Activated CD4-positive, alpha-beta T cell treated with anti-CD3 and anti-CD28 coated beads, Interleukin-2, amount 50 U/mL, for 16 hours (primary cell): ENCODE data around the gene GABRB1.

ENCODE experiments used
- DNase-seq: peaks from one replicate; pipeline ENCODE4 v3.0.0-alpha.2; 2020

GABRB1 gene

GRCh38 chr4:47050761-47051725 is 19.7 kb downstream of the GABRB1 start:
- DNase-seq = no peak

DNA sequence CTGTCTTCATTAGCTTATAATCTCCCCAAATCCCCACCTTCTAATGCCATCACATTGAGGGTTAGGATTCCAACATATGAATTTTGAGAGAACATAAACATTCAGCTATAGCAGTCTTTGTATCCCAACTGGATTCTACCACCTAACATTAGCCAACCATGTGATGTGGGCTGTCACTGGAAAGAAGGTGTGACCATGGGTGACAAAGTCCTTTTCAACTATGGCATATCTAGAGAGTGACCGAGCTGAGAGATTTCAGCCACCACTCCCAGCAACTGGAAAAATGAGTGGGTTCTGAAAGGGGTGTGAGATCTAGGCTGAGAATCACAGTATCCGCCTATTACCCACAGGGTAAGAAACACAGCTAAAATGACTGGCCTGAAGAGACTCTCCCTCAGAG is 22.1 kb downstream of the GABRB1 start:
- DNase-seq = no peak

GRCh38 chr4:47054130-47054529 is 22.8 kb downstream of the GABRB1 start:
- no peak for DNase-seq

- no peak for DNase-seq
Observed at GRCh38 chr4:47057991-47058390, 26.6 kb downstream of the GABRB1 start.

GRCh38 chr4:47060561-47060960 is 29.2 kb downstream of the GABRB1 start:
- no peak for DNase-seq

DNA sequence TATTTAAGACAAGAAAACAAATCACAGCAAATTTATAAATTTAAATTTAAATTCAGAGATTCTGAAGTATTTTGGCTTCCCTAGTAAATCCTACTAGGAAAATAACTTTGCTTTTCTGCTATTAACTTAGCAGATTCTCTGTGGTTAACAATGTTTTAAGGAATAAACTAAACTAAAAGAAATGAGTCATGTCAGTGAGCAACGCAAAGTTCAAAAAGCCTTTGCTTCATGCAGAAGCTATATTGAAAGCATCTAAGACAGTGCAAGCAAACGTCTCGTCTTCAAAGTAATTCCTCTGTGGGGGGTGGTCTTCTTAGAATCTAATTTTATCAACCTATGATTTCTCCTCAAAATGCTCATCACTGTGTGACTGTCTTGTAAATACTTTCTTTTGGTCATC is 30.1 kb downstream of the GABRB1 start:
- no peak for DNase-seq

- no peak for DNase-seq
Observed at GRCh38 chr4:47065051-47065481, 33.7 kb downstream of the GABRB1 start.

DNA sequence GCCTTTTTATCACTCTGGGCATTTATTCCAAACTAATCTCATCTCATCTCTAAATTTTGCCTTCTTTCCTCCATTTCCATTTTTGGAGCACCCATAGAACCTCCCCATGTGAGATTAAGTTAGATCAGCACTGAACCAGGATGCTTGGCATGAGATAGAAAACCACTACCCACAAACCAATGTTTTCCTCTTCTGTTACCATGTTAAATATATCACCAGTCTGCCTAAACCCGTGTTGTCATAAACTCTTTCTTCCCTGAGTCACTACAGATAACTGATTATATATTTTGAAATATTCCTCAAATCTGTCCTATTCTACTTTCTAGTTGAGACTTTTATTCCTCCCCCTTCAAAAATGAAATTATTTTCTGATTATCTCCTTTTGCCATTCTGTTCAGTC is 37.6 kb downstream of the GABRB1 start:
- no peak for DNase-seq

DNA sequence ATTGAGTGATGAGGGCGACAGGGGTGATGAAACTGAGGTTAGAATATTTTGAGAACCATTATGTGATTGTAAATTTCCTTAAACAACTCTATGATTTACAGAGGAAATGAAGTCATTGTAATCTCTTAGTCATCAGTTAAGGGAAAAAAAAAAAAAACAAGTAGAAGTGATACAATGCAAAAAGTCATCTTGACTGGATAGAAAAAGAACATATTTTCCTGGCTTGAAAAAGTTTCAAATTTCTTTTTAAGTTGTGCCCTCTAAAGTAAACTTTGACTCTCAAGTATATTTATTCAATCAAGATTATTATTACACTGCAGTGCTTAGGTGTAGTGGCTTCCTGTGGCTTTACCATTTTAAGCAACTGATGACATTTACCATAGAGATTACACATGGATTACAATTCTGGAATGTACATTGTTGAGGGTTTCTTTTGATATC is 40.6 kb downstream of the GABRB1 start:
- no peak for DNase-seq

- DNase-seq = no peak
Observed at GRCh38 chr4:47073647-47074046, 42.3 kb downstream of the GABRB1 start.

DNA sequence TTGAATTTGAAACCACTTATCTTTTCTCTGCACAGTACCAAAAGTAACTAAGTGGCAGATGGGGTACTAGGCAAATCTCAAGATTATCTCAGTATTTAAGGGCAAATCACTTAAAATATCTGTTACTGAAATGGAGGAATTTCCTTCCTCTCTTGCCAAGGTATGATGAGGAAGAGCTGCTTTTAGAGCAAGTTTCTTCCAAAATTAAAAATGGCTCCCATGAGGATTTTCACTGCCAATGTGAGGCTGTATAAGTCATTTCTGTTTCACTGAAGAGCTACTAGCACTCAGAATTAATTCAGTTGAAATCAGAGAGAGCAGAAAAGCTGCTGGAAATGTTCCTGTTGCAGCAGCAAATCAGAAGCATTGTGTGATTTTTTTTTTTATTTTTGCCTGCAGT is 43.4 kb downstream of the GABRB1 start:
- no peak for DNase-seq

DNA sequence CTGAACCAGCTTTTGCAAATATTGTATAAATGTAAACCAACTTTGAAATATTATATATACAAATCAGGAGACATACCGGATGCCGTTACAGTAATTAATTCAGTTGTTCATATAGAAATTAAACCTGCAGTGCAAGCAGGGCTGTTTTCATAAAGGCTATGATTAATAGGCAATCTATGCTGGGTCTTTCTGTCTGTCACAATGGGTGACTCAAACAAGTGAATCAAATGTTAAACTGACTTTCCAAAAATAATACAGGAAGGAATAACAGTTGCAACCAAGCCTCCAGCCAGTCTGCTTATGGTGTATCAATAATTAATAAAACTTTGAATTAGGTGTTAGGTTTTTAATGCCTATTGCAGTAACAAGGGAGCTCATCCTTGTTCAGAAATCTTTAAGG is 43.9 kb downstream of the GABRB1 start:
- DNase-seq = no peak

DNA sequence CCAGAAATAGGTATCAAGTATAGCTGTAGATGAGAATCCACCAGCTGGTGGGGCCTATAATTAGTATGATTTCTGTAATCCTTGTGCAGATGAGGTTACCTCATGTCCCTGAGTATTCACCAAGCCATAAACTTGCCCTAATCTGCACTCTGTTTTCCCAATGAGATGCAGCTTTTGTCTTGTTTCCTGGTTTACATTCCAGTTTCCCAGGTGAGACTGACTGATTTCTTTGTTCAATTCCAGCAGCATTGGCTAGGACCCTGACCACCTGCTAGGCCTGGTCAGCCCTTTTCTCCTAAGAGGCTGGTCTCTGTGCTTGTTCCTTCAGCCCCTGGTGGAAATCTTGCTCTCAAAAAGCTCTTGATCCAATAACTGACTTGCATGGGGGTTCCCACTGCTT is 44.6 kb downstream of the GABRB1 start:
- DNase-seq = no peak

GRCh38 chr4:47084111-47084510 is 52.7 kb downstream of the GABRB1 start:
- DNase-seq = no peak

DNA sequence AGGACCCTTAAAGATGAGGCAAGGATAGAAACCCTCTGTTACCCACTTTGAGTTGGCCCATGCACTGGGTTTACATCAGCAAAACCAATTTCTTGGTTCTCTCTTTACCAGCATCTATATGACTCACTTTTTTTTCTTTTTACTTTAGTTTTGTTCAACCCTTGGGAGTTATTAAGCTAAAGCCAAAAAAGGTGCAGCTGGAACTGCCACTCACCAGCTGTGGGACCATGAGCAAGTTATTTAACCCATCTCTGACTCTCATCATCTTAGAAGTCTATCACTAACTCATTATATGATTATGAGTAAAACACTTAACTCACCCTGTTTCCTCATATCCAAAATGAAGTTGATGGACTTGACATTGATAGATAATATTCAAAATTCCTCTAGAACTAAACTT is 53.4 kb downstream of the GABRB1 start:
- DNase-seq = no peak

- no peak for DNase-seq
Observed at GRCh38 chr4:47088298-47088697, 56.9 kb downstream of the GABRB1 start.

DNA sequence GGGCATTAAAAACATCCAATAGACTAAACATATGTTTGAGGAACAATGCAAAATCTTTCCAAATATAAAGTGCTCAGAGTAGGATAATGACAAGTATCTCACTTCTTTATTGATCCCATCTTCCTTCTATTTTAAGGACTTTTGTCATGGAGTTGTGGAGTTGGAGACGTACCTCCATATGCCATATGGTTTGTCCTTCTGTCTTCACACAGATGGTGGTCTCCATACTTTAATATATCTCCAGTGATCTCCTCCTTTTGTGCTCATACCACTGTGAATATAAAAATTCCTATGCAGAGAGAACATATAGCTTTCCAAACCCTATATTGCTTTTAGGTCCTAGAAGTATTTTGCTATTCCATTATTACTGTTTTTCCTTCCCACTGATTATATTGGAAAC is 64.5 kb downstream of the GABRB1 start:
- no peak for DNase-seq

DNA sequence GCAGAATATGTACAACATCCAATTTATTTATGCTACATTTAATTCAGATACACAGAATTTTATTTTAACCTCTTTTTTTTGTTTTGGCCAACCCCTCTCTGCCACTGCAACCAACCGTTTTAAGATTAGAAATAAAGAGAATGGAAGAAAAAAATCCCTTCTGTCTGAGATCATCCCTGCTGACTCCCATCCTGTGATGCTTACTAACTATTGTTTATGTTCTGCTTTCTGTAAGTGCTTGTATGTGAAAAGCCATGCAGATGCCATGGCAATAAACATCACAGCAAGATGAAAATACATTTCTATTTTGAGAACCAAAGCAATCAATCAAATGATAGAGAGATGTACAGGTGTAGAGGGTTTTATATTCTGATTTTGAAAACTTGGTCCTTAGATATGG is 70.1 kb downstream of the GABRB1 start:
- no peak for DNase-seq

DNA sequence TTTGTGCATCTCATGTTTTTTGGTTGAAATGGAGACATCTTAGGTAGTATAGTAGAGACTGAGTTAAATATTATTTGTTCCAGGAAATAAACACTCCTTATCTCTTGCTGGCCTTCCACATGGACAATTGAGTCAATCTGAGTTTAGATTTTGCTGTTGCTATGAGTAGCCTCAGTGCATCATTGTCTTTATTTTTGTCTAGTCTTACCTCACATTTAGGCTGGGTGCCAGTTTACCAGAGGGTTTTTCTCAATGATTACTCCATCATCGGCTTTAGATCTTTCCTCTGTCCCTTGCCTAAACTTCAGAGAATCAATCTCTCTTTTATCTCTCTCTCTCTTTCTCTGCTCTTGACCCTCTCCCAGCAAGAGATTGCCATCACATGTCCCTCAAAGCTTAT is 73.6 kb downstream of the GABRB1 start:
- DNase-seq = no peak

- no peak for DNase-seq
Observed at GRCh38 chr4:47106561-47106960, 75.2 kb downstream of the GABRB1 start.

DNA sequence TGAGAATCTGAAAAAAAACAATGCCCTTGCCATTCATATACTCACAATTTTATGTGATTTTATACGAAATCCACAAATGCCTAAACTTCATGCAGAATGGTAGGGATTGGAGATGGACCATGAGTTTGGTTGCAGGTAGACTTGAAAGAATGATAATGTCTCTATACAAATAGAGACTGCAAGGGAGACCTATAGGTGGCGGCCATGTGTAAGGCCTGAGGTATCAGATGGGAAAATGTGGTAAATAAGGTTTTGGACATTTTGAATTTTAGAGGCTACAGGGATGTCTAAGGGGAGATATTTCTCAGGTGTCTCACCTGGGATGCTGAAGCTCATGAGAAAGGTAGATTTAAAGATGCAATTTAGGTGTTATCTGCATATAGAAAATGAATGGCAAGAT is 78.0 kb downstream of the GABRB1 start:
- DNase-seq = no peak

- DNase-seq = no peak
Observed at GRCh38 chr4:47110546-47111132, 79.3 kb downstream of the GABRB1 start.

DNA sequence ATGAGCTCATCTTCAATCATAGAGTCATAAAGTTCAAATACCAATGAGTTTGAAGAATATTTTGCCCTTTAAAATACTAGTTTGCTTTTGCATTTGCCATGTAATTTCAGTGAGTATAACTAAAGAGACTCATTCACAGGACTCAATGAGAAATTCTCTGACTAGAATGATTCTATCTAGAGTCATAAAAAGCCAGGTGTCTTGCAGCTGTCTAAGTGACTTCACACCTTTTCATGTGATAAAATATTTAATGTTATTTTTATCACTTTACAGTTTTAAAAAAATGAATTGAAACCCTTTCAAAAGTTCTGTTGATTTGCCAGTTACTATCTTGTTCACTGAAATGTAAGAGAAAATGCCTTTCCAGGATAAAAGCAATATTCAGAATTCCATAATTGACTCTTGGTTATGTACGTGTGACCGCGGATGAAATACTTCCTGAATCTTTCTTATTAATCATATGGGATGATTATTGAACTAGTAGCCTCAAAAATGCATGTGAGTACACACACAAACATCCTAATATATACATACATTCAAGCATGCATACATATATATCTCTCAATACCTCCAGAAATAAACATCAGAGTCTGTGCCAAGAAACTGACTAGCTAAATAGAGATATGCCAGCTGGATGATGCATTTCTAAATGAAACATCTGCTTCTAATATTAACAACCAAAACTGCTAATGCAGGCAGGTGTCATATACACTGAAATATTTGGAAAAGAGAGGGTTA is 87.0 kb downstream of the GABRB1 start:
- DNase-seq = no peak

- DNase-seq = no peak
Observed at GRCh38 chr4:47120783-47121182, 89.4 kb downstream of the GABRB1 start.
